HepG2 (cell line): ENCODE measurements around the gene TMEM86B. TPM values are rescaled to one million over a fixed set of nuclear protein-coding genes. Genes with fewer than 3 reads are reported as not detected.

Experiments used
- ATAC-seq: fragments of 200-7000 bp; cut with Tn5 transposase; 3 replicates; pipeline ENCODE4 v1.9.1; 2020; ENCODE audit warnings: mild to moderate bottlenecking, moderate library complexity
- BruUV-seq: library from RNA; stranded (reverse); fragments of 400-500 nt; replicated peaks from 2 replicates; lab custom pipeline; 2021; lab: Mats Ljungman, UMichigan
- CTCF ChIA-PET: fragments of 300-600 bp; formaldehyde crosslinking; extraction: SDS; loops from one replicate; lab custom pipeline; 2021; ENCODE audit warnings: low total read pairs, inconsistent platforms, low intra/inter-chr PET ratio; lab: Yijun Ruan, JAX
- POLR2A ChIA-PET: fragments of 350-600 bp; sonication (Branson Sonifier 250); formaldehyde crosslinking; loops from one replicate; lab custom pipeline; 2020; ENCODE audit warnings: antibody characterized with exemption, inconsistent platforms; lab: Yijun Ruan, JAX
- DNase-seq: peaks from one replicate; pipeline ENCODE4 v3.0.0-alpha.2; 2015; ENCODE audit warnings: low spot score
- FAIRE-seq: peaks from 3 replicates; lab custom pipeline; 2011; peaks lifted over from hg19 to GRCh38; lab: Jason Lieb, UNC
- H2AFZ ChIP-seq: one replicate; pipeline ENCODE4 v1.6.1; 2011; ENCODE audit warnings: low read length, inconsistent platforms
- H3K27ac ChIP-seq: fragments of 300-600 bp; 3 replicates; pipeline ENCODE4 v1.8.0; 2011; ENCODE audit warnings: mixed run types, mild to moderate bottlenecking, mixed read lengths, low read length, inconsistent platforms; ENCODE audit not compliant: insufficient read depth; ENCODE audit errors: extremely low read length
- H3K27me3 ChIP-seq, 2 experiments: fragments of 200-600 bp in 1 of 2; 2 replicates in 1 of 2; 3 replicates in 1 of 2; pipeline versions ENCODE4 v1.6.0 to v1.8.0; 2011; ENCODE audit warnings: low read length in 2 of 2, mild to moderate bottlenecking in 2 of 2, moderate library complexity in 2 of 2, inconsistent platforms in 1 of 2; ENCODE audit not compliant: insufficient read depth in 2 of 2, control insufficient read depth in 1 of 2
- H3K36me3 ChIP-seq, 2 experiments: fragments of 200-600 bp in 1 of 2; replicated peaks in 1 of 2; 2 replicates in 1 of 2; 3 replicates in 1 of 2; pipeline versions ENCODE4 v1.5.1 to v1.8.0; 2011; ENCODE audit warnings: low read length in 2 of 2, inconsistent platforms in 1 of 2; ENCODE audit not compliant: insufficient read depth in 2 of 2, control insufficient read depth in 1 of 2
- H3K4me1 ChIP-seq: 2 replicates; pipeline ENCODE4 v1.5.1; 2012; ENCODE audit warnings: low read length, inconsistent platforms; ENCODE audit not compliant: insufficient read depth
- H3K4me2 ChIP-seq: 2 replicates; pipeline ENCODE4 v1.6.0; 2011; ENCODE audit warnings: low read depth, low read length, inconsistent platforms
- H3K4me3 ChIP-seq, 3 experiments: fragments of 200-600 bp in 1 of 3; sonication (generic), shearing (Covaris generic) in 1 of 3; replicated peaks in 1 of 3; 2 replicates each; pipeline ENCODE4 v1.5.1; 2011 to 2016; ENCODE audit warnings: low read length in 3 of 3, inconsistent platforms in 2 of 3, low read depth in 2 of 3, mild to moderate bottlenecking in 2 of 3, control low read depth in 1 of 3, mixed read lengths in 1 of 3; ENCODE audit not compliant: insufficient read depth in 1 of 3
- H3K79me2 ChIP-seq: one replicate; pipeline ENCODE4 v1.6.1; 2011; ENCODE audit warnings: low read length, inconsistent platforms; ENCODE audit not compliant: insufficient read depth
- H3K9ac ChIP-seq: 2 replicates; pipeline ENCODE4 v1.6.0; 2011; ENCODE audit warnings: mild to moderate bottlenecking, low read depth, low read length, inconsistent platforms; ENCODE audit not compliant: insufficient read depth
- H3K9me3 ChIP-seq: 2 replicates; pipeline ENCODE4 v1.5.1; 2012; ENCODE audit warnings: mild to moderate bottlenecking, low read length
- H4K20me1 ChIP-seq: 2 replicates; pipeline ENCODE4 v1.6.0; 2011; ENCODE audit warnings: inconsistent platforms, mild to moderate bottlenecking, low read length, moderate library complexity; ENCODE audit not compliant: insufficient read depth
- ATF1 ChIP-seq: IDR thresholded peaks from 2 replicates; pipeline ENCODE4 v1.6.1; 2016; ENCODE audit warnings: mild to moderate bottlenecking, control low read depth
- CSRNP2 ChIP-seq: sonication (generic); formaldehyde crosslinking; conservative IDR thresholded peaks from 2 replicates; pipeline ENCODE4 v1.8.0; 2022; ENCODE audit warnings: low read depth, missing genetic modification reagents
- FOSL1 ChIP-seq: sonication (generic); formaldehyde crosslinking; IDR thresholded peaks from 2 replicates; pipeline ENCODE4 v1.9.0; 2021; ENCODE audit warnings: missing genetic modification reagents, borderline replicate concordance
- PREB ChIP-seq: sonication (generic); formaldehyde crosslinking; IDR thresholded peaks from 2 replicates; pipeline ENCODE4 v1.4.0; 2020; ENCODE audit warnings: missing genetic modification reagents
- RARA ChIP-seq: IDR thresholded peaks from 2 replicates; pipeline ENCODE4 v1.6.1; 2016; ENCODE audit warnings: missing genetic modification reagents, missing compliant biosample characterization
- RBAK ChIP-seq: sonication (generic); formaldehyde crosslinking; IDR thresholded peaks from 2 replicates; pipeline ENCODE4 v1.5.1; 2020; ENCODE audit warnings: mild to moderate bottlenecking, missing genetic modification reagents
- TCF12 ChIP-seq, 2 experiments: fragments of 450-650 bp in 1 of 2; sonication (generic) in 1 of 2; formaldehyde crosslinking in 1 of 2; IDR thresholded peaks; 2 replicates each; pipeline versions ENCODE4 v1.6.1 to v1.8.0; 2017 to 2022; ENCODE audit warnings: antibody characterized with exemption in 1 of 2, mild to moderate bottlenecking in 1 of 2, missing genetic modification reagents in 1 of 2, moderate library complexity in 1 of 2
- TEAD2 ChIP-seq: sonication (generic); formaldehyde crosslinking; IDR thresholded peaks from 2 replicates; pipeline ENCODE4 v1.9.0; 2021; ENCODE audit warnings: missing genetic modification reagents
- ZBTB1 ChIP-seq: sonication (generic); formaldehyde crosslinking; IDR thresholded peaks from 2 replicates; pipeline ENCODE4 v1.4.0; 2020; ENCODE audit warnings: missing genetic modification reagents, borderline replicate concordance
- ZFP36L2 ChIP-seq: sonication (generic); formaldehyde crosslinking; IDR thresholded peaks from 2 replicates; pipeline ENCODE4 v1.4.0; 2020; ENCODE audit warnings: missing genetic modification reagents
- ZNF101 ChIP-seq: sonication (generic); formaldehyde crosslinking; IDR thresholded peaks from 2 replicates; pipeline ENCODE4 v1.4.0; 2020; ENCODE audit warnings: mild to moderate bottlenecking, low read depth, missing genetic modification reagents, borderline replicate concordance
- ZNF143 ChIP-seq: sonication (generic); formaldehyde crosslinking; IDR thresholded peaks from 2 replicates; pipeline ENCODE4 v1.4.0; 2020; ENCODE audit warnings: missing genetic modification reagents
- ZNF205 ChIP-seq: IDR thresholded peaks from 2 replicates; pipeline ENCODE4 v1.6.1; 2018; ENCODE audit warnings: missing biosample characterization, missing genetic modification reagents
- ZNF329 ChIP-seq: sonication (generic); formaldehyde crosslinking; IDR thresholded peaks from 2 replicates; pipeline ENCODE4 v1.9.0; 2021; ENCODE audit warnings: low read depth, mild to moderate bottlenecking, missing genetic modification reagents
- WGBS: methylation state at CpG from one replicate; pipeline ENCODE4 v1.1.6; 2017; ENCODE audit warnings: low lambda C conversion rate; 5-methylcytosine and 5-hydroxymethylcytosine counted together
- in situ Hi-C: cut with HindIII; loops from 2 replicates; pipeline ENCODE4 v1.10.0; 2017; ENCODE audit warnings: low pct_unique_long_range_greater_than_20kb; ENCODE audit not compliant: extremely low pct_ligation_motif_present
- intact Hi-C: fragments of 100-400 bp; cut with micrococcal nuclease; formaldehyde crosslinking; loops from one replicate; pipeline ENCODE4 v1.10.0; 2022; ENCODE audit not compliant: unreplicated experiment
- polyA plus RNA-seq, 8 experiments: library from polyadenylated mRNA; depleted of rRNA in 3 of 8; stranded (reverse) in 7 of 8; unstranded in 1 of 8; fragments of >200 nt; fragmentation: Illumina TruSeq in 4 of 8; extraction: Trizol in 4 of 8; gene quantifications; 2 replicates each; pipeline versions ENCODE4 v1.2.1 to v1.2.3, GENCODE V29; 2011 to 2016; ENCODE audit warnings: low read depth in 4 of 8, missing spikeins in 1 of 8, mixed read lengths in 1 of 8; ENCODE audit not compliant: insufficient read depth in 1 of 8
- total RNA-seq, 5 experiments: library from RNA; depleted of rRNA; stranded (reverse); fragments of >200 nt; fragmentation: Illumina TruSeq; extraction: Trizol; gene quantifications; 2 replicates each; pipeline ENCODE4 v1.2.3, GENCODE V29; 2016; ENCODE audit warnings: low read depth in 1 of 5
- TF ChIP-seq, protein P1 (sequence below): sonication (generic); formaldehyde crosslinking; IDR thresholded peaks from 2 replicates; pipeline ENCODE4 v1.8.1; 2023; ENCODE audit warnings: missing genetic modification reagents, mild to moderate bottlenecking, borderline replicate concordance

Gene TMEM86B
- total and polyA plus RNA-seq, 2 of the 13 experiments (the other 11 are each of a cell fraction or from before 2014, with no cell fraction given), result 7.7 to 9.6 TPM

DNA sequence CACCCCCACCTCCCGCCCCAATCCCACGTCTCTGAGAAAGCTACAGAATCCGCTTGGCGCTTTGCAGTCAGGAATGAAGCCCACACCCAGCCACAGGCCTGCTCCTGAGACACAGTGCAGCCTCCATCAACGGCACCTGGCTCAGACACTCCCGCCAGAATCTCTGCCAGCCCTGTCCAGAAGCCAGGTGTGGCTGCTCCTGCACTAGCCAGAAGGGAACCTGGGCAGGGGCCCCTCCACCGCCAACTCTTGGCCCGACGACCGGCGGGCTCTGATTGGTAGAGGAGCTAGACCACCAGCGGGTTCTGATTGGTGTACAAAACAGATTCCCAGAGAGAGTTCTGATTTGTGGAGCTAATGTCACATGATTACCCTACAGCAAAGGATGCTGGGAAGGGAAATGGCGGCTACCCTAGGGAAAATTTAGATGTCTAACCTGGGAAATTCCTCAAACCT is 33.1 kb upstream of the TMEM86B start:
- Histone ChIP-seq H3K27ac (no peak overlapping the region), H3K4me3 (no peak overlapping the region), H2AFZ (no peak overlapping the region), H3K36me3 (no peaks in the 10 kb centered on the region), H3K79me2 (peaks cover 16% of the 10 kb centered on the region), H3K4me2 (no peak overlapping the region), H3K4me1 (peaks cover 21% of the 10 kb centered on the region), H3K9me3 (no peaks in the 10 kb centered on the region), H3K9ac (no peak overlapping the region), H3K27me3 (no peaks in the 10 kb centered on the region; a peak in 2 of 5 replicates), H4K20me1 (peaks cover 13% of the 10 kb centered on the region)
- no peak for FAIRE-seq
- TF ChIP-seq RBAK (CRISPR knock-in tag) (no peak), CSRNP2 (no peak), RARA (no peak), ZNF143 (CRISPR knock-in tag) (peak; percentile 32; the same call in 1 of the 2 replicates), ZBTB1 (CRISPR knock-in tag) (no peak)
- ChIA-PET CTCF (no interaction called here), POLR2A (interaction anchor here (3.7 kb wide), 1 partner anchor 19 kb away, joined by 58 read pairs; the partner anchor contains the start of gene HSPBP1)
- DNase-seq, result no peak
- ATAC-seq, result no peak
- in situ Hi-C loops (no loop called here), intact Hi-C loops (no loop called here)
- no TSS peak for BruUV-seq
- 95% methylated on average over 11 of the region's 13 CpGs for WGBS

DNA sequence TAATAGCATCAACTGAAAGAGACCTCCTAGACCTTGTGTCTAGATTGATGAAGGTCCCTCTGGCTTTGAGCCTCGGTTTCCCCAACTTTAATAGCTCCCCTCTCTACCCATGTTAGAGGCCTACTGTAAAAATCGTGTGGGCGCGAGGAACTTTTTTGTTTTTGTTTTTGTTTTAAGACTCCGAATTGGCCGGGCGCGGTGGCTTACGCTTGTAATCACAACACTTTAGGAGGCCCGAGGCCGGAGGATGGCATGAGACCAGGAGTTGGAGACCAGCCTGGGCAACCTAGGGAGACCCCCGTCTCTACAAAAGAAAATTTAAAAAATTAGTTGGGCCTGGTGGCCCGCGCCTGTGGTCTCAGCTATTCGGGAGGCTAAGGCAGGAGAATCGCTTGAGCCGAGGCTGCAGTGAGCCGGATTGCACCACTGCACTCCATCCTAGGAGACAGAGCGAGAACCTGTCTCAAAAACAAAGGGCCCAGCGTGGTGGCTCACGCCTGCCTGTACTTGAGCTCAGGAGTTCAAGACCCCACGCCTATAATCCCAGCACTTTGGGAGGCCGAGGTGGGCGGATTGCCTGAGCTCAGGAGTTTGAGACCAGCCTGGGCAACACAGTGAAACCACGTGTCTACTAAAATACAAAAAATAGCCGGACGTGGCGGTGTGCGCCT is 31.1 kb upstream of the TMEM86B start:
- ChIA-PET POLR2A (interaction anchor here (0.6 to 6.2 kb wide), 35 partner anchors 8 to 346 kb away, joined by 3 to 95 read pairs (median 4); partner anchors contain the start of genes FIZ1, HSPBP1, ISOC2 and KMT5C), CTCF (no interaction called here)
- H3K27ac ChIP-seq, result peak overlapping the region; percentile 86
- in situ Hi-C loops (loop anchor here (5.0 kb wide), 1 partner anchor 37 kb away; no protein-coding TSS in a partner anchor), intact Hi-C loops (loop anchor here (1.0 kb wide), 1 partner anchor 43 kb away; no protein-coding TSS in a partner anchor)
- WGBS, result 10% methylated on average over 27 of the region's 29 CpGs
- no peaks in the 10 kb centered on the region; a peak in 1 of 5 replicates for H3K27me3 ChIP-seq
- H3K9me3 ChIP-seq, result no peaks in the 10 kb centered on the region
- peak; percentile 4; the same call in 2 of the 3 replicates for ATAC-seq
- TSS peak; percentile 98 for BruUV-seq
- peak overlapping the region; percentile 82 to 95 (median 94) for H3K4me3 ChIP-seq
- H2AFZ ChIP-seq, result no peak overlapping the region
- H3K4me1 ChIP-seq, result peaks cover 37% of the 10 kb centered on the region
- peaks cover 36% of the 10 kb centered on the region for H3K79me2 ChIP-seq
- peak overlapping the region; percentile 72 for H3K9ac ChIP-seq
- peaks cover 27% of the 10 kb centered on the region for H4K20me1 ChIP-seq
- H3K4me2 ChIP-seq, result peak overlapping the region; percentile 83
- no peak for FAIRE-seq
- no peak for DNase-seq
- H3K36me3 ChIP-seq, result no peaks in the 10 kb centered on the region; a peak in 1 of 5 replicates
- TF ChIP-seq, protein P1, sequence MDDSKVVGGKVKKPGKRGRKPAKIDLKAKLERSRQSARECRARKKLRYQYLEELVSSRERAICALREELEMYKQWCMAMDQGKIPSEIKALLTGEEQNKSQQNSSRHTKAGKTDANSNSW (CRISPR knock-in tag), result no peak
- TF ChIP-seq ZNF101 (CRISPR knock-in tag) (no peak), TEAD2 (no peak), ATF1 (0 out of 2 replicates have a peak, but pooled peaks have one; percentile 4), ZNF205 (no peak), ZNF329 (0 out of 2 replicates have a peak, but pooled peaks have one; percentile 32), ZFP36L2 (CRISPR knock-in tag) (no peak), TCF12 (IDR thresholded peaks at IDR 0.05) (no peak), TCF12 (CRISPR knock-in tag; IDR thresholded peaks at IDR 0.05) (no peak), FOSL1 (CRISPR knock-in tag) (no peak), PREB (CRISPR knock-in tag) (no peak)
